GM21529 (cell line): ENCODE results near the gene PRKAR1B.

Experiments
- ATAC-seq: cut with Tn5 transposase; IDR thresholded peaks from one replicate; pipeline ENCODE4 v1.9.1; 2021; ENCODE audit not compliant: unreplicated experiment

PRKAR1B gene

GRCh38 chr7:527723-528122, 199.4 kb downstream of the PRKAR1B start:
- ATAC-seq = no peak

GRCh38 chr7:526460-527034, 200.5 kb downstream of the PRKAR1B start:
- ATAC-seq = no peak

- ATAC-seq = no peak
Measured at GRCh38 chr7:525740-526139, 201.3 kb downstream of the PRKAR1B start.

GRCh38 chr7:524800-525199, 202.3 kb downstream of the PRKAR1B start:
- no peak for ATAC-seq

- no peak for ATAC-seq
Measured at GRCh38 chr7:523347-524336, 203.4 kb downstream of the PRKAR1B start.

- ATAC-seq = no peak
Measured at GRCh38 chr7:522951-523314, 204.1 kb downstream of the PRKAR1B start.

GRCh38 chr7:522071-522950, 204.8 kb downstream of the PRKAR1B start:
- ATAC-seq = peak; percentile 42

GRCh38 chr7:521221-522070, 205.6 kb downstream of the PRKAR1B start:
- no peak for ATAC-seq

GRCh38 chr7:520503-521161, 206.4 kb downstream of the PRKAR1B start:
- no peak for ATAC-seq

- ATAC-seq = peak; percentile 25
Measured at GRCh38 chr7:519484-520390, 207.3 kb downstream of the PRKAR1B start, which contains the start of gene PDGFA. Gene PDGFA, minus strand, starts transcription at chr7:519846. Its CDS starts 845 bp downstream, at chr7:519001.

- ATAC-seq = peak; percentile 10
Measured at GRCh38 chr7:518630-519483, 208.2 kb downstream of the PRKAR1B start.

GRCh38 chr7:517774-518629, 209.1 kb downstream of the PRKAR1B start:
- ATAC-seq = no peak

- ATAC-seq = no peak
Measured at GRCh38 chr7:516606-517456, 210.2 kb downstream of the PRKAR1B start.

- ATAC-seq = no peak
Measured at GRCh38 chr7:516216-516605, 210.9 kb downstream of the PRKAR1B start.

GRCh38 chr7:515628-516027, 211.5 kb downstream of the PRKAR1B start:
- no peak for ATAC-seq
